ENCODE results near the gene KLK8. TPM values are rescaled to one million over a fixed set of nuclear protein-coding genes. Genes with fewer than 3 reads are reported as not detected.
"Not testable (repeated sequence)": the region's sequence is repeated elsewhere in the genome, so short reads cannot be mapped to it uniquely, and the experiment has no call there.

Gene KLK8
- total RNA-seq, 2 donors from 2014 or later: not detected

- Mint-ChIP-seq H3K27ac (no peak overlapping the region), H3K36me3 (no peaks in the 10 kb centered on the region), H3K9me3 (no peaks in the 10 kb centered on the region), H3K4me3 (no peak overlapping the region), H3K4me1 (ENCODE audit: low read depth in 2 of 2) (no peaks in the 10 kb centered on the region), H3K27me3 (peaks cover 23 to 39% of the 10 kb centered on the region in 2 donors)
- DNase-seq (ENCODE audit: low spot score) (no peak), ATAC-seq (no peak)
These were observed 8.8 kb downstream of the KLK8 start for GRCh38 chr19:50992666-50993035.

GRCh38 chr19:50984416-50984815 lies 17.0 kb downstream of the KLK8 start:
- H3K36me3 Mint-ChIP-seq; H3K4me1 Mint-ChIP-seq (ENCODE audit: low read depth in 2 of 2); DNase-seq (ENCODE audit: low spot score); H3K9me3 Mint-ChIP-seq; ATAC-seq; H3K27ac Mint-ChIP-seq; H3K4me3 Mint-ChIP-seq: not testable (repeated sequence)
- H3K27me3 Mint-ChIP-seq: peaks cover 39 to 50% of the 10 kb centered on the region in 2 donors

- H3K4me3 Mint-ChIP-seq: no peak within 1 kb of the TSS
- H3K9me3 Mint-ChIP-seq: no peaks in the 10 kb centered on the region
- H3K27me3 Mint-ChIP-seq: peaks cover 38 to 50% of the 10 kb centered on the region in 2 donors
- no peak for ATAC-seq
- DNase-seq (ENCODE audit: low spot score): no peak
- H3K36me3 Mint-ChIP-seq: no peaks in the 10 kb centered on the region
- peaks cover 0 to 4% of the 10 kb centered on the region in 2 donors for H3K4me1 Mint-ChIP-seq (ENCODE audit: low read depth in 2 of 2)
- H3K27ac Mint-ChIP-seq: no peak within 1 kb of the TSS
These were observed 17.6 kb downstream of the KLK8 start, which contains the start of gene KLK7 for GRCh38 chr19:50983625-50984292. TSS of gene KLK7 (minus strand) at chr19:50983917. CDS start at chr19:50982399, 1,518 bp downstream.

- H3K27me3 Mint-ChIP-seq: peaks cover 39 to 50% of the 10 kb centered on the region in 2 donors
- no peaks in the 10 kb centered on the region for H3K9me3 Mint-ChIP-seq
- peaks cover 0 to 4% of the 10 kb centered on the region in 2 donors for H3K4me1 Mint-ChIP-seq (ENCODE audit: low read depth in 2 of 2)
- H3K4me3 Mint-ChIP-seq: no peak overlapping the region
- H3K27ac Mint-ChIP-seq: no peak overlapping the region
- H3K36me3 Mint-ChIP-seq: no peaks in the 10 kb centered on the region
- ATAC-seq: peak in 1 of 2 donors; percentile 40
- DNase-seq (ENCODE audit: low spot score): no peak
These were observed 19.2 kb downstream of the KLK8 start for GRCh38 chr19:50982186-50982585.

- Mint-ChIP-seq H3K4me3 (no peak overlapping the region), H3K27ac (no peak overlapping the region), H3K4me1 (ENCODE audit: low read depth in 2 of 2) (peaks cover 0 to 4% of the 10 kb centered on the region in 2 donors), H3K27me3 (peaks cover 40 to 53% of the 10 kb centered on the region in 2 donors), H3K9me3 (no peaks in the 10 kb centered on the region), H3K36me3 (no peaks in the 10 kb centered on the region)
- ATAC-seq (peak; percentile 40 to 43), DNase-seq (ENCODE audit: low spot score) (no peak)
These were observed 19.7 kb downstream of the KLK8 start for GRCh38 chr19:50981587-50982146.

GRCh38 chr19:50980208-50980607 lies 21.2 kb downstream of the KLK8 start:
- H3K4me3 Mint-ChIP-seq: no peak overlapping the region
- H3K9me3 Mint-ChIP-seq: no peaks in the 10 kb centered on the region
- H3K27me3 Mint-ChIP-seq: peaks cover 44 to 56% of the 10 kb centered on the region in 2 donors
- H3K4me1 Mint-ChIP-seq (ENCODE audit: low read depth in 2 of 2): peaks cover 0 to 4% of the 10 kb centered on the region in 2 donors
- ATAC-seq (peak in 1 of 2 donors; percentile 38), DNase-seq (ENCODE audit: low spot score) (no peak)
- no peak overlapping the region for H3K27ac Mint-ChIP-seq
- H3K36me3 Mint-ChIP-seq: no peaks in the 10 kb centered on the region

- ATAC-seq: no peak
- Mint-ChIP-seq H3K36me3 (no peaks in the 10 kb centered on the region), H3K9me3 (no peaks in the 10 kb centered on the region), H3K27me3 (peaks cover 41 to 56% of the 10 kb centered on the region in 2 donors), H3K4me1 (ENCODE audit: low read depth in 2 of 2) (peaks cover 0 to 4% of the 10 kb centered on the region in 2 donors), H3K27ac (no peak overlapping the region), H3K4me3 (no peak overlapping the region)
- DNase-seq (ENCODE audit: low spot score): no peak
These were observed 21.6 kb downstream of the KLK8 start for GRCh38 chr19:50979758-50980157.

- Mint-ChIP-seq H3K4me3 (no peak overlapping the region), H3K27me3 (peaks cover 42 to 56% of the 10 kb centered on the region in 2 donors)
These were observed 22.5 kb downstream of the KLK8 start for GRCh38 chr19:50978772-50979390.

GRCh38 chr19:50977626-50978025 lies 23.8 kb downstream of the KLK8 start:
- H3K9me3 Mint-ChIP-seq: no peaks in the 10 kb centered on the region
- no peaks in the 10 kb centered on the region for H3K36me3 Mint-ChIP-seq
- H3K27ac Mint-ChIP-seq: no peak overlapping the region
- H3K4me1 Mint-ChIP-seq (ENCODE audit: low read depth in 2 of 2): peaks cover 0 to 4% of the 10 kb centered on the region in 2 donors
- peaks cover 49 to 65% of the 10 kb centered on the region in 2 donors for H3K27me3 Mint-ChIP-seq
- DNase-seq (ENCODE audit: low spot score) (no peak), ATAC-seq (no peak)
- no peak overlapping the region for H3K4me3 Mint-ChIP-seq

More at GRCh38 chr19:50978772-50979390, 22.5 kb downstream of the KLK8 start:
- no peak overlapping the region for H3K27ac Mint-ChIP-seq
- no peak for DNase-seq (ENCODE audit: low spot score)
- H3K36me3 Mint-ChIP-seq: no peaks in the 10 kb centered on the region
- ATAC-seq: no peak
- peaks cover 0 to 4% of the 10 kb centered on the region in 2 donors for H3K4me1 Mint-ChIP-seq (ENCODE audit: low read depth in 2 of 2)
- H3K9me3 Mint-ChIP-seq: no peaks in the 10 kb centered on the region

- no peaks in the 10 kb centered on the region for H3K4me1 Mint-ChIP-seq (ENCODE audit: low read depth in 2 of 2)
- ATAC-seq: no peak
- H3K27me3 Mint-ChIP-seq: peaks cover 42 to 60% of the 10 kb centered on the region in 2 donors
- no peak overlapping the region for H3K4me3 Mint-ChIP-seq
- H3K27ac Mint-ChIP-seq: no peak overlapping the region
- no peaks in the 10 kb centered on the region for H3K36me3 Mint-ChIP-seq
- no peaks in the 10 kb centered on the region for H3K9me3 Mint-ChIP-seq
- DNase-seq (ENCODE audit: low spot score): no peak
These were observed 25.6 kb downstream of the KLK8 start for GRCh38 chr19:50975766-50976165.

GRCh38 chr19:50974702-50975556 lies 26.5 kb downstream of the KLK8 start:
- peaks cover 42 to 63% of the 10 kb centered on the region in 2 donors for H3K27me3 Mint-ChIP-seq
- H3K4me1 Mint-ChIP-seq (ENCODE audit: low read depth in 2 of 2): no peaks in the 10 kb centered on the region
- DNase-seq (ENCODE audit: low spot score) (no peak), ATAC-seq (no peak)
- H3K9me3 Mint-ChIP-seq: no peaks in the 10 kb centered on the region
- no peak overlapping the region for H3K4me3 Mint-ChIP-seq
- H3K27ac Mint-ChIP-seq: no peak overlapping the region
- no peaks in the 10 kb centered on the region for H3K36me3 Mint-ChIP-seq

- Mint-ChIP-seq H3K27me3 (peaks cover 40 to 60% of the 10 kb centered on the region in 2 donors), H3K36me3 (no peaks in the 10 kb centered on the region), H3K4me3 (no peak overlapping the region)
These were observed 28.5 kb downstream of the KLK8 start for GRCh38 chr19:50972795-50973376.

GRCh38 chr19:50969810-50970209 lies 31.6 kb downstream of the KLK8 start:
- not testable (repeated sequence) for ATAC-seq; H3K27ac Mint-ChIP-seq; H3K4me1 Mint-ChIP-seq (ENCODE audit: low read depth in 2 of 2); H3K9me3 Mint-ChIP-seq; H3K4me3 Mint-ChIP-seq; DNase-seq (ENCODE audit: low spot score); H3K36me3 Mint-ChIP-seq
- H3K27me3 Mint-ChIP-seq: peaks cover 33 to 59% of the 10 kb centered on the region in 2 donors

More at GRCh38 chr19:50972795-50973376, 28.5 kb downstream of the KLK8 start:
- DNase-seq (ENCODE audit: low spot score) (no peak), ATAC-seq (no peak)
- no peaks in the 10 kb centered on the region for H3K4me1 Mint-ChIP-seq (ENCODE audit: low read depth in 2 of 2)
- H3K27ac Mint-ChIP-seq: no peak overlapping the region
- H3K9me3 Mint-ChIP-seq: no peaks in the 10 kb centered on the region

All from natural killer cell treated with Interleukin-12 subunit alpha and Interleukin-12 subunit beta and Interleukin-15 and Interleukin-18, amount 100 ng/mL, for 72 hours (primary cell).